GM12801 (cell line): ENCODE results near the gene KRTAP9-8.

Experiments
- TF ChIP-seq, protein P1 (sequence below): IDR thresholded peaks from one replicate; pipeline ENCODE4 v1.5.1; 2011; ENCODE audit warnings: control low read depth; ENCODE audit not compliant: insufficient read length; ENCODE audit errors: extremely low read depth

The KRTAP9-8 gene

DNA sequence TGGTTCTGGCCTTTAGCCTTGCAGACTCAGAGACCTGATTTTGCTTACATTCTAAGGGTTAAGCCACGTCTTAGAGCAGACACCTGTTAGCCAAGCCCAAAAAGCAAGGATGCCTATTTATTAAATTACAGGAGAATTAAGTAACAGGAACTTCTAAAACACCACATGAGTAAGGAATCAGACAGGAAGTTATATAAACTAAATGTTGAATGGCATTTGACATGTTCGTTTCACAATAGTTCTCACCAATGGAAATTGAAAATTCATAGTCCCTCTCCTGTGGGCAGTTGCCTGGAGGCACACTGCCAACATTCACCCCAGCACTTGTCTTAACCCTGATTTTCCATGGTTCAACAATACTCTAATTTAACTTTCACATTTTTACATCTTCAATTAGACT lies 46.7 kb downstream of the KRTAP9-8 start:
- TF ChIP-seq, protein P1, sequence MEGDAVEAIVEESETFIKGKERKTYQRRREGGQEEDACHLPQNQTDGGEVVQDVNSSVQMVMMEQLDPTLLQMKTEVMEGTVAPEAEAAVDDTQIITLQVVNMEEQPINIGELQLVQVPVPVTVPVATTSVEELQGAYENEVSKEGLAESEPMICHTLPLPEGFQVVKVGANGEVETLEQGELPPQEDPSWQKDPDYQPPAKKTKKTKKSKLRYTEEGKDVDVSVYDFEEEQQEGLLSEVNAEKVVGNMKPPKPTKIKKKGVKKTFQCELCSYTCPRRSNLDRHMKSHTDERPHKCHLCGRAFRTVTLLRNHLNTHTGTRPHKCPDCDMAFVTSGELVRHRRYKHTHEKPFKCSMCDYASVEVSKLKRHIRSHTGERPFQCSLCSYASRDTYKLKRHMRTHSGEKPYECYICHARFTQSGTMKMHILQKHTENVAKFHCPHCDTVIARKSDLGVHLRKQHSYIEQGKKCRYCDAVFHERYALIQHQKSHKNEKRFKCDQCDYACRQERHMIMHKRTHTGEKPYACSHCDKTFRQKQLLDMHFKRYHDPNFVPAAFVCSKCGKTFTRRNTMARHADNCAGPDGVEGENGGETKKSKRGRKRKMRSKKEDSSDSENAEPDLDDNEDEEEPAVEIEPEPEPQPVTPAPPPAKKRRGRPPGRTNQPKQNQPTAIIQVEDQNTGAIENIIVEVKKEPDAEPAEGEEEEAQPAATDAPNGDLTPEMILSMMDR, result no peak

GRCh38 chr17:41287050-41287449 lies 49.3 kb downstream of the KRTAP9-8 start:
- TF ChIP-seq, protein P1, result no peak
